HT-29 (cell line): Measurements from ENCODE around the gene PRICKLE3. TPM values are rescaled to one million over a fixed set of nuclear protein-coding genes. Genes with fewer than 3 reads are reported as not detected.
"Not testable (repeated sequence)": the region's sequence is repeated elsewhere in the genome, so short reads cannot be mapped to it uniquely, and the experiment has no call there.

Experiments
- DNase-seq: peaks from one replicate; pipeline ENCODE4 v3.0.0-alpha.2; 2015; ENCODE audit warnings: low spot score
- total RNA-seq: library from RNA; depleted of rRNA; stranded (reverse); fragments of >200 nt; shearing (Covaris generic); gene quantifications from 2 replicates; pipeline ENCODE4 v1.2.3, GENCODE V29; 2014

PRICKLE3 gene
- total RNA-seq, 1 experiment from 2014 or later, result 22.3 TPM

- DNase-seq, result no peak
Measured at GRCh38 chrX:49161632-49162031, 24.5 kb downstream of the PRICKLE3 start.

- DNase-seq, result no peak
Measured at GRCh38 chrX:49160908-49161307, 25.3 kb downstream of the PRICKLE3 start.

- no peak for DNase-seq
Measured at GRCh38 chrX:49157194-49157593, 29.0 kb downstream of the PRICKLE3 start.

- peak; percentile 80 for DNase-seq
Measured at GRCh38 chrX:49155900-49156837, 30.0 kb downstream of the PRICKLE3 start.

GRCh38 chrX:49155243-49155899 is 30.8 kb downstream of the PRICKLE3 start:
- peak; percentile 70 for DNase-seq

DNA sequence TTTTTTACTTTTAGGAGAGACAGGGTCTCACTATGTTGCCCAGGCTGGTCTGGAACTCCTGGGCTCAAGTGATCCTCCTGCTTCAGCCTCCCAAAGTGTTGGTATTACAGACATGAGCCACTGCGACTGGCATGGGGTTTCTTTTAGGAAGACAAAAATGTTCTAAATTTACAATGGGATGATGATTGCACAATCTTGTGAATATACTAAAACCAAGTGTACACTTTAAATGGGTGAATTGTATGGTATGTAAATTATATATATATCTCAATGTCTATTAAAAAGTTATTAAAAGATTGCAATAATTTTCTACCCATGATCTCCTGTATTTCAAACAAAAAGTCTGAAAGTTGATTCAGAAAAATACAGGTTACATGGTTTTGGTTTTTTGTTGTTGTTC is 32.7 kb downstream of the PRICKLE3 start:
- no peak for DNase-seq

GRCh38 chrX:49149291-49149690 is 36.9 kb downstream of the PRICKLE3 start:
- DNase-seq, result not testable (repeated sequence)

- DNase-seq, result peak; percentile 68
Measured at GRCh38 chrX:49148390-49149100, 37.6 kb downstream of the PRICKLE3 start.

- no peak for DNase-seq
Measured at GRCh38 chrX:49147936-49148335, 38.2 kb downstream of the PRICKLE3 start.

DNA sequence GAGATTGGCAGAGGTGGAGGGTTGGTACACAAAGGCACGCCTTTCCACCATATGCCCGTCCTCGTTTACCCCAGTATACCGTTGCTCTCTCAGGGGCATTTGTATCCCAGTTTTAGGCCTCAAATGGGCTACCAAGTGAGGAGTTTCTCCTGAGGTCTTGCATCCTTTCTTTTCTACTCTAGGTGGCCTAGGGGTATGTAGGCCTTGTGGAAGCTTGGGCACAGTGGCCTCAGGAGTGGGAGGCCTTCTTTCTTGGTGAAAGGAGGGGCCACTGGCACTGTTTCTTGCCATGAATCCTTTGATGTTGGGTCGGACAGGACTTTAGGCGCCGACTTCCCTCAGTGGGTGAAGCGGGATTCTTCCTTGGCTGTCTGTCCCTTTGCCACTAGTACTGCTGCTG is 38.9 kb downstream of the PRICKLE3 start:
- DNase-seq, result no peak

DNA sequence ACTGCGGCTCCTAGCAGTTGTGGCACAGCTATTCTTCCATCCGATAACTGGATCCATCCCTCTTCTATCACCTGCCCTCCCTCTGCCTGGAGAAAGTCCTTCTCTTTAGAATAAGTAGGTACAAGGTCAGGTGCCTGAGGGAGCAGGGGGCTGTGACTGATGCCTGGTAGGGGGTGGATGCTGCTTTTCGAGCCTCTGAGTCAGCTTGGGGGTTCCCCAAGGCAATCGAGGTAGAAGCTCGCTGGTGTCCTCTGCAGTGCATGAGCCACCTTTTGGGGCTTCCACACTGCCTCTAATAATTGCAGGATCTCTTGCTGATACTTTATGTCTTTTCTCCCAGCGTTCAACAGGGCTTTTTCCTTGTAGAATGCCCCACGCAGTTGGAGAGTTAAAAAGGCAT is 43.0 kb downstream of the PRICKLE3 start:
- not testable (repeated sequence) for DNase-seq

GRCh38 chrX:49142264-49142663 is 43.9 kb downstream of the PRICKLE3 start:
- DNase-seq, result not testable (repeated sequence)

GRCh38 chrX:49139713-49140112 is 46.5 kb downstream of the PRICKLE3 start:
- DNase-seq, result no peak

DNA sequence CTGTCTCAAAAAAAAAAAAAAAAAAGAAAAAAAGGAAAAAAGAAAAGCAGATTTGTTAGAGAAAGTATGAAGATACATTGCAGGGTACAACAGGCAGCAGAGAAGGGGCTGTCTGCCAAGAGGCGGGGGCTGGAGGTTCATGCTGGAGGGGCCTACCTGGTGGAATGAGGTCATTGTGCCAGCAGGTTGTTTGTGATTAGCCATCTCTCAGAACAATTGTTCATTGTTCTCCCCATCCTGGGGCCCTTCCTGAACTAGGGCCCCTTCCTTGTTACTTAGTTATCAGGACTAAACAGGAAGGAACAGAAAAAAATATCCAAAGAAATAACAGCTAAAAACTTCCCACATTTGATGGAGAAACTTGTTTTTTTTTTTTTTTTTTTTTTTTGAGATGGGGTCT is 48.7 kb downstream of the PRICKLE3 start:
- peak; percentile 13 for DNase-seq

GRCh38 chrX:49133759-49134158 is 52.4 kb downstream of the PRICKLE3 start:
- no peak for DNase-seq

GRCh38 chrX:49132275-49132674 is 53.9 kb downstream of the PRICKLE3 start:
- DNase-seq, result not testable (repeated sequence)

- no peak for DNase-seq
Measured at GRCh38 chrX:49129427-49129826, 56.7 kb downstream of the PRICKLE3 start.

DNA sequence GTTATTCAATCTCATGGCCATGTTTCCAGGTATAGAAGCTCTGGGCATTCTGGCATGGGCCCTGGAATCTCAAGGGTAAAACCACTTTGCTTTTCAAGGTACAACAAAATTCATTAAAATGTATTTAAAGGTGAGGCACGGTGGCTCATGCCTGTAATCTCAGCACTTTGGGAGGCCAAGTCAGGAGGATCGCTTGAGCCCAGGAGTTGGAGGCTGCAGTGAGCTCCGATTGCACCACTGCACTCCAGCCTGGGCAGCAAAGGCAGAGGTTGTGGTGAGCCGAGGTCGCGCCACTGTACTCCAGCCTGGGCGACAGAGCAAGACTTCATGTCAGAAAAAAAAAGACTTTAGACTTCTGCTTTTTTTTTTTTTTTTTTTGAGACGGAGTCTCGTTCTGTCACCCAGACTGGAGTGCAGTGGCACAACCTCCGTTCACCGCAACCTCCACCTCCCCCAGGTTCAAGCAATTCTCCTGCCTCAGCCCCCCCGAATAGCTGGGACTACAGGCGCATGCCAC is 58.4 kb downstream of the PRICKLE3 start:
- DNase-seq, result not testable (repeated sequence)
